Mammary epithelial cell (primary cell): ENCODE measurements around the gene AK4.
"Not testable (repeated sequence)": the region's sequence is repeated elsewhere in the genome, so short reads cannot be mapped to it uniquely, and the experiment has no call there.

ENCODE experiments used
- EZH2 ChIP-seq: IDR thresholded peaks from 2 replicates; pipeline ENCODE4 v1.6.1; 2012; ENCODE audit warnings: low read length, inconsistent platforms, borderline replicate concordance
- TF ChIP-seq, protein P1 (sequence below), 2 donors: IDR thresholded peaks in 1 of 2; conservative IDR thresholded peaks in 1 of 2; 2 replicates each; pipeline ENCODE4 v1.5.1; 2011 to 2012; ENCODE audit warnings: inconsistent platforms in 2 of 2, low read length in 2 of 2, mild to moderate bottlenecking in 2 of 2, control low read depth in 1 of 2, low read depth in 1 of 2; ENCODE audit not compliant: insufficient read depth in 1 of 2; ENCODE audit errors: extremely low read depth in 1 of 2

DNA sequence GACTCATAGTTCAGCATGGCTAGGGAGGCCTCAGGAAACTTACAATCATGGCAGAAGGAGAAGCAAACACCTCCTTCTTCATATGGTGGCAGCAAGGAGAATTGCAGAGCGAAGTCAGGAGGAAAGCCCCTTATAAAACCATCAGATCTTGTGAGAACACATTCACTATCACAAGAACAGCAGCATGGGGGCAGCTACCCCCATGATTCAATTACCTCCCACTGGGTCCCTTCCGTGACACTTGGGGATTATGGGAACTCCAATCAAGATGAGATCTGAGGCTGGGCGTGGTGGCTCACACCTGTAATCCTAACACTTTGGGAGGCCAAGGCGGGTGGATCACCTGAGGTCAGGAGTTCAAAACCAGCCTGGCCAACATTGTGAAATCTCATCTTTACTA, 18.9 kb upstream of the AK4 start:
- TF ChIP-seq, protein P1, sequence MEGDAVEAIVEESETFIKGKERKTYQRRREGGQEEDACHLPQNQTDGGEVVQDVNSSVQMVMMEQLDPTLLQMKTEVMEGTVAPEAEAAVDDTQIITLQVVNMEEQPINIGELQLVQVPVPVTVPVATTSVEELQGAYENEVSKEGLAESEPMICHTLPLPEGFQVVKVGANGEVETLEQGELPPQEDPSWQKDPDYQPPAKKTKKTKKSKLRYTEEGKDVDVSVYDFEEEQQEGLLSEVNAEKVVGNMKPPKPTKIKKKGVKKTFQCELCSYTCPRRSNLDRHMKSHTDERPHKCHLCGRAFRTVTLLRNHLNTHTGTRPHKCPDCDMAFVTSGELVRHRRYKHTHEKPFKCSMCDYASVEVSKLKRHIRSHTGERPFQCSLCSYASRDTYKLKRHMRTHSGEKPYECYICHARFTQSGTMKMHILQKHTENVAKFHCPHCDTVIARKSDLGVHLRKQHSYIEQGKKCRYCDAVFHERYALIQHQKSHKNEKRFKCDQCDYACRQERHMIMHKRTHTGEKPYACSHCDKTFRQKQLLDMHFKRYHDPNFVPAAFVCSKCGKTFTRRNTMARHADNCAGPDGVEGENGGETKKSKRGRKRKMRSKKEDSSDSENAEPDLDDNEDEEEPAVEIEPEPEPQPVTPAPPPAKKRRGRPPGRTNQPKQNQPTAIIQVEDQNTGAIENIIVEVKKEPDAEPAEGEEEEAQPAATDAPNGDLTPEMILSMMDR (conservative IDR thresholded peaks at IDR 0.05 in 1 of 2, IDR thresholded peaks at IDR 0.05 in 1 of 2; ENCODE audit: extremely low read depth in 1 of 2, insufficient read depth in 1 of 2, low read depth in 1 of 2, low read length in 2 of 2) = not testable (repeated sequence)
- not testable (repeated sequence) for TF ChIP-seq EZH2
